Kidney (tissue), 14 donors: Measurements from ENCODE around the gene PC. TPM values are rescaled to one million over a fixed set of nuclear protein-coding genes. Genes with fewer than 3 reads are reported as not detected.
A peak's percentile ranks its signal among the peaks of the same experiment; 100 is the strongest.

Experiments used
- DNase-seq, 5 donors: peaks; one replicate each; pipeline ENCODE4 v3.0.0-alpha.2; 2013 to 2020
- FAIRE-seq: peaks from 2 replicates; lab custom pipeline; 2012; peaks lifted over from hg19 to GRCh38; lab: Jason Lieb, UNC
- H3K27ac ChIP-seq, 2 donors: one replicate each; pipeline ENCODE4 v1.7.0; 2013; ENCODE audit warnings: low read depth in 2 of 2, low read length in 2 of 2, inconsistent platforms in 1 of 2
- H3K27me3 ChIP-seq: one replicate; pipeline ENCODE4 v1.7.1; 2013; ENCODE audit warnings: low read length, inconsistent platforms; ENCODE audit not compliant: control insufficient read depth, insufficient read depth
- H3K36me3 ChIP-seq, 3 donors: one replicate each; pipeline versions ENCODE4 v1.7.0 to v1.7.1; 2013; ENCODE audit warnings: low read length in 3 of 3, control low read depth in 1 of 3, inconsistent platforms in 1 of 3; ENCODE audit not compliant: insufficient read depth in 3 of 3, control insufficient read depth in 2 of 3
- H3K4me1 ChIP-seq, 3 donors: one replicate each; pipeline versions ENCODE4 v1.7.0 to v1.7.1; 2013; ENCODE audit warnings: low read length in 3 of 3, inconsistent platforms in 1 of 3, low read depth in 1 of 3; ENCODE audit not compliant: control insufficient read depth in 2 of 3, insufficient read depth in 2 of 3
- H3K4me3 ChIP-seq, 3 donors: one replicate each; pipeline versions ENCODE4 v1.7.0 to v1.8.1; 2013; ENCODE audit warnings: low read length in 3 of 3, control low read depth in 1 of 3, inconsistent platforms in 1 of 3
- H3K9ac ChIP-seq, 3 donors: one replicate each; pipeline versions ENCODE4 v1.7.0 to v1.7.1; 2013; ENCODE audit warnings: low read length in 3 of 3, control low read depth in 1 of 3, inconsistent platforms in 1 of 3
- H3K9me3 ChIP-seq, 3 donors: one replicate each; pipeline versions ENCODE4 v1.7.0 to v1.7.1; 2013; ENCODE audit warnings: low read length in 3 of 3, control low read depth in 1 of 3, inconsistent platforms in 1 of 3; ENCODE audit not compliant: control insufficient read depth in 2 of 3, insufficient read depth in 1 of 3
- intact Hi-C: fragments of 100-400 bp; cut with DNase I; formaldehyde crosslinking; loops from one replicate; pipeline ENCODE4 v1.11.1; 2022
- polyA plus RNA-seq: library from polyadenylated mRNA; stranded (reverse); fragments of 350-450 nt; fragmentation: Illumina TruSeq; extraction: RNeasy Lipid Tissue Mini Kit (QIAGEN cat#74804); gene quantifications from one replicate; pipeline ENCODE4 v1.2.3, GENCODE V29; 2014; ENCODE audit warnings: low read depth, low replicate concordance; ENCODE audit not compliant: insufficient read depth
- total RNA-seq: library from RNA; stranded (reverse); fragmentation: NEBNext Ultra II Directional; extraction: Animal tissue kit (Norgen Biotek cat#: 25700); gene quantifications from one replicate; pipeline ENCODE4 v1.2.1, GENCODE V29; 2021
- TF ChIP-seq, protein P1 (sequence below): IDR thresholded peaks from 3 replicates; pipeline ENCODE4 v1.5.1; 2012; ENCODE audit warnings: mild to moderate bottlenecking, moderate library complexity, borderline replicate concordance; ENCODE audit not compliant: insufficient read depth; ENCODE audit errors: extremely low read depth
- donor health status: control.
- donor health status: control.
- donor health status: control.
- donor health status: control.
- donor health status: control.
- donor health status: DM: yes; HTN: yes; CAD: no.
- donor health status: Normal renal cell carcinoma (clear cell type).

Gene PC
- total and polyA plus RNA-seq, 2 donors from 2014 or later: 20.8 to 95.2 TPM

DNA sequence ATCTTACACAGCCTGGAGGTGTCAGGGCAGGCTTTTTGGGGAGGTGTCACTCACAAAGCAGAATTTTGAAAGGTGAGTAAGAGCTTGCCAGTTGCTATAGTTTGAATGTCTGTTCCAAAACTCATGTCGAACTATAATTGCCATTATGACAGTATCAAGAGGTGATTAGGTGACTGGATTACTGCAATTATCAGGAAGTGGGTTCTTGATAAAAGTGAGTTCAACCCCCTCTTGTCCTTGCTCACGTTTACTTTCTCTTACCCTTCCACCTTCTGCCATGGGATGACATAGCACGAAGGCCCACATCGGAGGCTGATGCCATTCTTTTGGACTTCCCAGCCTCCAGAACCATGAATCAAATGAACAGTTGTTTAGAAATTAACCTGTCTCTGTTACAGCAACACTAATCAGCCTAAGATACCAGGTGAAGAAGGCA lies 12.2 kb upstream of the PC start:
- Histone ChIP-seq H3K9ac (no peak overlapping the region), H3K4me3 (no peak overlapping the region), H3K36me3 (no peaks in the 10 kb centered on the region), H3K4me1 (peaks cover 0 to 23% (median 0%) of the 10 kb centered on the region in 3 donors), H3K27ac (peak overlapping the region; percentile 43 to 68), H3K9me3 (no peaks in the 10 kb centered on the region), H3K27me3 (no peaks in the 10 kb centered on the region)
- intact Hi-C loops: no loop called here
- FAIRE-seq (no peak), DNase-seq (no peak)
- TF ChIP-seq, protein P1, sequence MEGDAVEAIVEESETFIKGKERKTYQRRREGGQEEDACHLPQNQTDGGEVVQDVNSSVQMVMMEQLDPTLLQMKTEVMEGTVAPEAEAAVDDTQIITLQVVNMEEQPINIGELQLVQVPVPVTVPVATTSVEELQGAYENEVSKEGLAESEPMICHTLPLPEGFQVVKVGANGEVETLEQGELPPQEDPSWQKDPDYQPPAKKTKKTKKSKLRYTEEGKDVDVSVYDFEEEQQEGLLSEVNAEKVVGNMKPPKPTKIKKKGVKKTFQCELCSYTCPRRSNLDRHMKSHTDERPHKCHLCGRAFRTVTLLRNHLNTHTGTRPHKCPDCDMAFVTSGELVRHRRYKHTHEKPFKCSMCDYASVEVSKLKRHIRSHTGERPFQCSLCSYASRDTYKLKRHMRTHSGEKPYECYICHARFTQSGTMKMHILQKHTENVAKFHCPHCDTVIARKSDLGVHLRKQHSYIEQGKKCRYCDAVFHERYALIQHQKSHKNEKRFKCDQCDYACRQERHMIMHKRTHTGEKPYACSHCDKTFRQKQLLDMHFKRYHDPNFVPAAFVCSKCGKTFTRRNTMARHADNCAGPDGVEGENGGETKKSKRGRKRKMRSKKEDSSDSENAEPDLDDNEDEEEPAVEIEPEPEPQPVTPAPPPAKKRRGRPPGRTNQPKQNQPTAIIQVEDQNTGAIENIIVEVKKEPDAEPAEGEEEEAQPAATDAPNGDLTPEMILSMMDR: no peak

DNA sequence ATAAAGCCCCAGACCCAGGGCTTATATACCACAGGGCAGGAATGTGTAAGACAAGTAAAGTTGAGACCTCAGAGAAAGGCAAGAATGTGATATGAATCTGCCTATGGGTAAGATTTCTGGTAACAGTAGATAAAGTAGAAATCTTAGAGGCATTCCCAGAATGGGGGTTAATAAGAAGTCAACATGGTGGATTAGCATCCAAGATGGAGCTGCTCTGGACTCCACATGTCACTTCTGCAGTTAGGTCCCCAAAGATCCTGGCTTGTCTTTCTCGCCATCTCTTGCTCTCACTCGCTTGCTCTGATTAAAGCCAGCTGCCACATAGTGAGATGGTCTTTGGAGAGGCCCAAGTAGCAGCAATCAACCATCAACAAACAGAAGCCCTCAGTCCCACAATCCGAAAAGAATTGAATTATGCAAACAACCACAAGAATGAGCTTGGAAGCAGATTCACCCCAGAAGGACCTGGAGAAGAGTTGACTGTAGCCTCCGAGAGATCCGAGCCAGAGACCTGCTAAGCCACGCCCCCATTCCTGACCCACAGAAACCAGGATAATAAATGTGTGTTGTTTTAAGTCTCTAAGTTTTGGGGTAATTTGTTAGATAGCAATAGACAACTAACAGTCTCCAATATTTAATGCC lies 11.5 kb upstream of the PC start:
- no peak overlapping the region for H3K27ac ChIP-seq

GRCh38 chr11:66967670-66968425 lies 9.7 kb upstream of the PC start:
- DNase-seq: no peak
- intact Hi-C loops: no loop called here
- H3K36me3 ChIP-seq: no peaks in the 10 kb centered on the region
- H3K9ac ChIP-seq: no peak overlapping the region
- no peaks in the 10 kb centered on the region for H3K9me3 ChIP-seq
- no peak overlapping the region for H3K4me3 ChIP-seq
- FAIRE-seq: no peak
- TF ChIP-seq, protein P1: no peak
- H3K27me3 ChIP-seq: no peaks in the 10 kb centered on the region
- peaks cover 0 to 23% (median 0%) of the 10 kb centered on the region in 3 donors for H3K4me1 ChIP-seq
- no peak overlapping the region for H3K27ac ChIP-seq

More for the DNA sequence above, 11.5 kb upstream of the PC start:
- TF ChIP-seq, protein P1: no peak
- H3K4me1 ChIP-seq: peaks cover 0 to 23% (median 0%) of the 10 kb centered on the region in 3 donors
- no peaks in the 10 kb centered on the region for H3K9me3 ChIP-seq
- FAIRE-seq: no peak
- DNase-seq: no peak
- intact Hi-C loops: no loop called here
- no peak overlapping the region for H3K4me3 ChIP-seq
- no peaks in the 10 kb centered on the region for H3K36me3 ChIP-seq
- H3K27me3 ChIP-seq: no peaks in the 10 kb centered on the region
- H3K9ac ChIP-seq: no peak overlapping the region
